Measurements from ENCODE around the gene CACFD1. TPM values are rescaled to one million over a fixed set of nuclear protein-coding genes. Genes with fewer than 3 reads are reported as not detected.
A peak's percentile ranks its signal among the peaks of the same experiment; 100 is the strongest.

CACFD1 gene
- total and polyA plus RNA-seq, 7 donors, result 2.8 to 9.4 (median 7.1) TPM

DNA sequence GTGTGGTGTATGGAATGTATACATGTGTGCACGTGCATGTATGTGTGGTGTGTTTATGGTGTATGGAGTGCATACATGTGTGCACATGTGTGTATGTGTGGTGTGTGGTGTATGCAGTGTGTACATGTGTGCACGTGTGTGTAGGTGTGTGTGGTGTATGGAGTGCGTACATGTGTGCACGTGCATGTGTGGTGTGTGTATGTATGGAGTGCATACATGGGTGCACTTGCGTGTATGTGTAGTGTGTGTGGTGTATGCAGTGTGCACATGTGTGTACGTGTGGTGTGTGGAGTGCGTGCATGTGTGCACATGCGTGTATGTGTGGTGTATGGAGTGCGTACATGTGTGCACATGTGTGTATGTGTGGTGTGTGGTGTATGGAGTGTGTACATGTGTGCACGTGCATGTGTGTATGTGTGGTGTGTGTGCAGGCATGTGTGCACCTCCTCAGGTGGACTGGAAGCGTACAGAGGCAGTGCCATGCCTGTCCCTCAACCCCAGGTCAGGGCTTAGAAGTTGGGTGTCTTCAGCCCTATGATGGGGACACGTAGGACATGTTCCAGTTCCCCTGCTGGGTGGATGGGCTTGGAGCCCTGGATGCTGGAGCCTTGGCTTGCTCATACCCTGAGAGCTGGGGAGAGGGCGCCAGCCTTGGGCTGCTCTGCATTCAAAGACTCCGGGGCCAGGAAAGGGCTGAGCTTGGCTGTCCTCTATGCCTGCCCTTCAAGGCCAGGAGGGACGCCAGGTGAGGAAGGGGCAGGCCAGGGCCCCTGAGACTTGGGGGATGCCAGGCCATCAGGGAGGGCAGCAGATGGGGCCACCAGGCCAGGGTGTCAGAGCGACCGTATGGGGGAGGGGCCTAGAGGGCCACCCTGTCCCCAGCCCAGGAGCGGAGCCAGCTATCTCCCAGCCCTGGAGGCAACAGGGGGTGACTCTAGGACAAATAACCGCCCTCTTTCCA lies 52.8 kb downstream of the CACFD1 start:
- 75 to 87% (median 79%) methylated on average over 18 to 19 of the region's 19 CpGs for WGBS, 3 donors
- no peaks in the 10 kb centered on the region for H3K4me1 ChIP-seq
- H3K4me3 ChIP-seq, result no peak overlapping the region
- DNase-seq, result peak; percentile 1 to 38
- TF ChIP-seq, protein P1, sequence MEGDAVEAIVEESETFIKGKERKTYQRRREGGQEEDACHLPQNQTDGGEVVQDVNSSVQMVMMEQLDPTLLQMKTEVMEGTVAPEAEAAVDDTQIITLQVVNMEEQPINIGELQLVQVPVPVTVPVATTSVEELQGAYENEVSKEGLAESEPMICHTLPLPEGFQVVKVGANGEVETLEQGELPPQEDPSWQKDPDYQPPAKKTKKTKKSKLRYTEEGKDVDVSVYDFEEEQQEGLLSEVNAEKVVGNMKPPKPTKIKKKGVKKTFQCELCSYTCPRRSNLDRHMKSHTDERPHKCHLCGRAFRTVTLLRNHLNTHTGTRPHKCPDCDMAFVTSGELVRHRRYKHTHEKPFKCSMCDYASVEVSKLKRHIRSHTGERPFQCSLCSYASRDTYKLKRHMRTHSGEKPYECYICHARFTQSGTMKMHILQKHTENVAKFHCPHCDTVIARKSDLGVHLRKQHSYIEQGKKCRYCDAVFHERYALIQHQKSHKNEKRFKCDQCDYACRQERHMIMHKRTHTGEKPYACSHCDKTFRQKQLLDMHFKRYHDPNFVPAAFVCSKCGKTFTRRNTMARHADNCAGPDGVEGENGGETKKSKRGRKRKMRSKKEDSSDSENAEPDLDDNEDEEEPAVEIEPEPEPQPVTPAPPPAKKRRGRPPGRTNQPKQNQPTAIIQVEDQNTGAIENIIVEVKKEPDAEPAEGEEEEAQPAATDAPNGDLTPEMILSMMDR (IDR thresholded peaks at IDR 0.05), result no peak
- no peak for ATAC-seq
- H3K27me3 ChIP-seq (ENCODE audit: insufficient read depth in 3 of 3, low read length in 2 of 3), result peaks cover 0 to 47% (median 6%) of the 10 kb centered on the region in 3 donors
- intact Hi-C loops (cut with DNase I), result no loop called here
- H3K36me3 ChIP-seq (ENCODE audit: insufficient read depth in 1 of 2, low read depth in 1 of 2), result no peaks in the 10 kb centered on the region
- no peak overlapping the region for H3K27ac ChIP-seq
- no peaks in the 10 kb centered on the region for H3K9me3 ChIP-seq

DNA sequence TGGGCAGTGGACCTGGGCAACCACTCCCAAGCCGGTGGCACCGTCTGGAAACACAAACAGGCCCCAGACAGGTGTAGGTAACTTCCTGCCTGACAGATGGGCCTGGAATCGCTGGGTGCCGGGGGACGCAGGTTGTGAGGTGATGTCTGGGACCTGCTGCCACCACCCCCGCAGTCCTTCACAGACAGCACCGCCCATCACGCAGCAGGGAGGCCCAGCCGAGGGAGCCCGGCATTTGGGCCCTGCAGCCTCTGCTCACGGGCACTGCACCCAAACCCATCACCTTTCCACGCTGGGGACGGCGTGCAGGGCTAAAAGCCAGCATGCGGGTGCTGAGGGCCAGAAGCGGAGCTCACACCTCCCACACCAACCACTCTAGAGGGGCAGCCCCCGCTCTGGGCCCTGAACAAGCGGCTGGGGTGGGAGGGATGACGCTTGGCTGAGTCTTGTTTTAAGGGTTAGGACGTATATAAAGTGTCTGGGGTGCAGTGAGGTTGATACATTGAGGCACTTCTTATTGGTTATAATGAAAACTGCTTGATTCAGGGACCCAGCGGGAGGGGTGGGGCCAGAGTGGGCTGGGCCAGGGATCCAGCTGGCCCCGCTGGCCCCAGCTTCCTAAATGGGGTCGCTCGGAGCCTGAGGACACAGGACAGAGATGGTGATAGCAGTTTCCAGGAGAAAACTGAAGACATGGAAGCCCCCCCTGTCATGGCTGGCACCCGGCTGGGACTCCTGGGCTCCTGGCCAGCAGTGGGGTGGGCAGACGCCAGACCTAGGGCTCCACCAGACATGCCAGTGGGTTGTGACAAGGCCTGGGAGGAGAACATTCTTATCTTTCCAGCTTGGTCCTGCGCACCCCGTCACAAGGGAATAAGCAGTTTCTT lies 53.7 kb downstream of the CACFD1 start:
- ATAC-seq (no peak), DNase-seq (peak in 1 of 2 donors; percentile 35)
- Histone ChIP-seq H3K36me3 (ENCODE audit: insufficient read depth in 1 of 2, low read depth in 1 of 2) (no peaks in the 10 kb centered on the region), H3K4me3 (no peak overlapping the region), H3K27ac (no peak overlapping the region), H3K4me1 (no peaks in the 10 kb centered on the region), H3K27me3 (ENCODE audit: insufficient read depth in 3 of 3, low read length in 2 of 3) (peaks cover 0 to 39% (median 4%) of the 10 kb centered on the region in 3 donors), H3K9me3 (no peaks in the 10 kb centered on the region)
- TF ChIP-seq, protein P1 (IDR thresholded peaks at IDR 0.05), result no peak
- intact Hi-C loops (cut with DNase I), result no loop called here
- WGBS, 3 donors, result 69 to 84% (median 70%) methylated on average over 27 to 28 of the region's 28 CpGs

DNA sequence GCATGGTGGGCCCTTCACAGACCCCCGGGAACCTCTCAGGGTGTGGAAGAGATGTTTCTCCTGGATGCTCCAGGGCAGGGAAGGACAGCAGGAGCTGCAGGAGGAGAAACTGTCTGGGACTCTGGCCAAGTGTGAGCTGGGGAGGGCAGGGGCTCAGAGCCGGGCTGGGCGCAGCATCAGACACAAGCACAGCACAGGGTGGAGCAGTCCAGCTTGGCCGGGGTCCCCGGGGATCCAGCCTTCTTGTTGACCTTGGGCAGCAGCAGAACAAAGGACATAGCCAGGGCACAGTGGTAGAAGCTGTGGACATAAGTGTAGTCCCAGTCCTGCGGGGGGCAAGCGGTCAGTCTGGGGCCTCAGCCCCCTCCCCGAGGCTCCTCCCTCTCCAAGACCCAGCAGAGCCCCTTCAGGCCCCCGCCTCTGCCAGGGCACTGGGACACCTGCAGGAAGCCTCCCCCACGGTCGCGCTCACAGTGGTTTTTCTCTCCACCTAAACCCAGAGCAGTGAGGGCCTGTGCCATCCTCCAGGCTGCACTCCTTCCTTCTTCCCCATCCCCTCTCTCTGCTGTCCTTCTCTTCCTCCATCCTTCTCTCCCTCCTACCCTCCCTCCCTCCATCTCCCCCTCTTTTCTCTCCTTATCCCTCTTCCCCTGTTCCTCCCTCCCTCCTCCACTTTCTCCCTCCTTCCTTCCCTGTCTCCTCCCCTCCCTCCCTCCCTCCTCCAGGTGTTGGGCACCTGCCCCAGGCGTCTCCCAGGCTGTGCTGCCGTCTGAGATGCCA lies 54.9 kb downstream of the CACFD1 start:
- Histone ChIP-seq H3K4me3 (no peak overlapping the region), H3K36me3 (ENCODE audit: insufficient read depth in 1 of 2, low read depth in 1 of 2) (no peaks in the 10 kb centered on the region), H3K4me1 (no peaks in the 10 kb centered on the region), H3K9me3 (no peaks in the 10 kb centered on the region), H3K27ac (no peak overlapping the region), H3K27me3 (ENCODE audit: insufficient read depth in 3 of 3, low read length in 2 of 3) (peaks cover 0 to 30% (median 4%) of the 10 kb centered on the region in 3 donors)
- 29 to 51% (median 38%) methylated on average over 12 to 14 of the region's 14 CpGs for WGBS, 3 donors
- ATAC-seq, result peak in 1 of 4 donors; percentile 15
- TF ChIP-seq, protein P1 (IDR thresholded peaks at IDR 0.05), result no peak
- DNase-seq, result peak; percentile 59 to 71
- intact Hi-C loops (cut with DNase I), result no loop called here

DNA sequence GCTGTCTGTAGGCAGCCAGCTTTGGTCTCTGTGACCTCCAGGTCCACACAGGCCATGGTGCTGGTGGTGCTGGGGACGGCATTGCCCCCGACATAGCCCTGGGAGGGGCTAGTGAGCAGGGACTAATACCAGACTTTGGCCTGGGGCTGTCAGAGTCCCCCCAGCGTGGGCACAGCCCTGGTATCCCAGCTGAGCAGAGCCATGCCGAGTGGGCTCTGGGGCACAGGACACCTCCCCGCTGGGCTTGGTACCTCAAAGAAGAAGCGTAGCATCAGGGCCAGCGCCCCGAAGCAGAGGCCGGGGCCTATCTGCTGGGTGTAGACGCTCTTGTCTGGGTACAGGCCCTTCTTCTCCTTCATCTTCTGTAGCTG lies 55.4 kb downstream of the CACFD1 start:
- H3K27ac ChIP-seq, result no peak overlapping the region
- intact Hi-C loops (cut with DNase I), result no loop called here
- H3K9me3 ChIP-seq, result no peaks in the 10 kb centered on the region
- 91 to 98% (median 93%) methylated on average over 10 of the region's 10 CpGs for WGBS, 3 donors
- TF ChIP-seq, protein P1 (IDR thresholded peaks at IDR 0.05), result no peak
- peaks cover 0 to 24% (median 4%) of the 10 kb centered on the region in 3 donors for H3K27me3 ChIP-seq (ENCODE audit: insufficient read depth in 3 of 3, low read length in 2 of 3)
- no peaks in the 10 kb centered on the region for H3K4me1 ChIP-seq
- H3K36me3 ChIP-seq (ENCODE audit: insufficient read depth in 1 of 2, low read depth in 1 of 2), result no peaks in the 10 kb centered on the region
- ATAC-seq, result no peak
- no peak overlapping the region for H3K4me3 ChIP-seq
- peak; percentile 10 to 26 for DNase-seq

Measured in psoas muscle (tissue), 8 donors.